GM23338 (cell line): ENCODE results near the gene PAXX. TPM values are rescaled to one million over a fixed set of nuclear protein-coding genes. Genes with fewer than 3 reads are reported as not detected.

Experiments
- ATAC-seq: fragments of 200-7000 bp; cut with Tn5 transposase; 3 replicates; pipeline ENCODE4 v1.9.1; 2020
- DNase-seq: peaks from one replicate; pipeline ENCODE4 v3.0.0-alpha.2; 2015; ENCODE audit warnings: low spot score
- H2AFZ ChIP-seq: fragments of 200-600 bp; sonication (generic); 2 replicates; pipeline ENCODE4 v1.8.0; 2016; ENCODE audit warnings: antibody characterized with exemption, mild to moderate bottlenecking, moderate library complexity
- H3F3A ChIP-seq: fragments of 200-600 bp; sonication (generic); replicated peaks from 2 replicates; pipeline ENCODE4 v1.8.0; 2017; ENCODE audit warnings: antibody characterized with exemption, mixed run types, low read depth
- H3K27ac ChIP-seq: fragments of 200-600 bp; sonication (generic); 2 replicates; pipeline ENCODE4 v1.6.1; 2016; ENCODE audit warnings: low read depth
- H3K27me3 ChIP-seq: fragments of 200-600 bp; sonication (generic); 2 replicates; pipeline ENCODE4 v1.8.0; 2016; ENCODE audit warnings: mild to moderate bottlenecking, mixed run types, moderate library complexity; ENCODE audit not compliant: insufficient read depth
- H3K36me3 ChIP-seq: fragments of 200-600 bp; sonication (generic); 2 replicates; pipeline ENCODE4 v1.8.0; 2016; ENCODE audit warnings: mild to moderate bottlenecking; ENCODE audit not compliant: insufficient read depth
- H3K4me1 ChIP-seq: fragments of 200-600 bp; sonication (generic); 2 replicates; pipeline ENCODE4 v1.8.0; 2016; ENCODE audit warnings: mild to moderate bottlenecking, moderate library complexity; ENCODE audit not compliant: insufficient read depth
- H3K4me2 ChIP-seq: fragments of 200-600 bp; sonication (generic); 2 replicates; pipeline ENCODE4 v1.7.1; 2017; ENCODE audit warnings: mixed run types
- H3K4me3 ChIP-seq: fragments of 200-600 bp; sonication (generic); 2 replicates; pipeline ENCODE4 v1.6.1; 2016; ENCODE audit warnings: mixed run types
- H3K79me2 ChIP-seq: fragments of 200-600 bp; sonication (generic); replicated peaks from 2 replicates; pipeline ENCODE4 v1.8.0; 2017; ENCODE audit warnings: mild to moderate bottlenecking; ENCODE audit not compliant: insufficient read depth
- H3K9me2 ChIP-seq: fragments of 200-600 bp; sonication (generic); 2 replicates; pipeline ENCODE4 v1.8.0; 2017; ENCODE audit not compliant: insufficient read depth
- H4K20me1 ChIP-seq: fragments of 200-600 bp; sonication (generic); replicated peaks from 2 replicates; pipeline ENCODE4 v1.8.0; 2017; ENCODE audit warnings: mild to moderate bottlenecking; ENCODE audit not compliant: insufficient read depth
- H3K27ac Mint-ChIP-seq: 2 replicates; pipeline ENCODE4 v1.8.0; 2020; ENCODE audit warnings: inconsistent platforms, mild to moderate bottlenecking, moderate library complexity, mixed read lengths
- H3K27me3 Mint-ChIP-seq: 3 replicates; pipeline ENCODE4 v1.8.0; 2022; ENCODE audit warnings: low read depth, mild to moderate bottlenecking, moderate library complexity, mixed read lengths, inconsistent platforms; ENCODE audit not compliant: insufficient read depth, poor library complexity
- H3K36me3 Mint-ChIP-seq: 3 replicates; pipeline ENCODE4 v1.8.0; 2021; ENCODE audit warnings: low read depth, mild to moderate bottlenecking, inconsistent platforms, moderate library complexity, mixed read lengths
- H3K4me1 Mint-ChIP-seq: 3 replicates; pipeline ENCODE4 v1.8.0; 2020; ENCODE audit warnings: mild to moderate bottlenecking, inconsistent platforms, mixed read lengths
- H3K4me3 Mint-ChIP-seq: 3 replicates; pipeline ENCODE4 v1.8.0; 2021; ENCODE audit warnings: moderate library complexity, mild to moderate bottlenecking, inconsistent platforms, mixed read lengths
- H3K9me3 Mint-ChIP-seq: 3 replicates; pipeline ENCODE4 v1.8.0; 2020; ENCODE audit warnings: moderate library complexity, mild to moderate bottlenecking, inconsistent platforms, mixed read lengths
- CREB1 ChIP-seq: fragments of 250-450 bp; sonication (Bioruptor Pico); IDR thresholded peaks from 2 replicates; pipeline ENCODE4 v1.5.0; 2020; ENCODE audit warnings: low read depth, mild to moderate bottlenecking, moderate library complexity
- EZH2 ChIP-seq: fragments of 200-600 bp; sonication (generic); IDR thresholded peaks from one replicate; pipeline ENCODE4 v1.8.0; 2017; ENCODE audit warnings: antibody characterized with exemption, mild to moderate bottlenecking, low read depth; ENCODE audit not compliant: unreplicated experiment
- EZH2phosphoT487 ChIP-seq: fragments of 200-600 bp; sonication (generic); IDR thresholded peaks from one replicate; pipeline ENCODE4 v1.8.1; 2018; ENCODE audit warnings: antibody characterized with exemption; ENCODE audit not compliant: unreplicated experiment
- JUNB ChIP-seq: IDR thresholded peaks from one replicate; pipeline ENCODE4 v1.6.1; 2016; ENCODE audit warnings: antibody characterized with exemption; ENCODE audit not compliant: unreplicated experiment
- NANOG ChIP-seq: IDR thresholded peaks from 2 replicates; pipeline ENCODE4 v1.6.1; 2016; ENCODE audit warnings: antibody characterized with exemption, borderline replicate concordance
- POLR2AphosphoS5 ChIP-seq: IDR thresholded peaks from 2 replicates; pipeline ENCODE4 v1.6.1; 2016; ENCODE audit warnings: antibody characterized with exemption, low read depth
- REST ChIP-seq: IDR thresholded peaks from one replicate; pipeline ENCODE4 v1.6.1; 2018; ENCODE audit warnings: antibody characterized with exemption; ENCODE audit not compliant: unreplicated experiment
- ZNF114 ChIP-seq: fragments of 250-450 bp; sonication (Bioruptor Pico); IDR thresholded peaks from 2 replicates; pipeline ENCODE4 v1.5.0; 2020; ENCODE audit warnings: mild to moderate bottlenecking, moderate library complexity
- ZNF331 ChIP-seq: fragments of 250-450 bp; sonication (Bioruptor Pico); IDR thresholded peaks from 2 replicates; pipeline ENCODE4 v1.5.0; 2020; ENCODE audit warnings: low read depth, mild to moderate bottlenecking, moderate library complexity
- polyA plus RNA-seq: library from polyadenylated mRNA; unstranded; fragments of >200 nt; fragmentation: Nextera tagmentation; extraction: Ambion mirVana; gene quantifications from 2 replicates; pipeline ENCODE4 v1.2.1, GENCODE V29; 2016
- total RNA-seq: library from RNA; depleted of rRNA; stranded (reverse); fragments of >200 nt; shearing (Covaris generic); gene quantifications from 2 replicates; pipeline ENCODE4 v1.2.3, GENCODE V29; 2014
- TF ChIP-seq, protein P1 (sequence below), 2 experiments: fragments of 200-600 bp in 1 of 2; sonication (generic) in 1 of 2; conservative IDR thresholded peaks; 2 replicates each; pipeline versions ENCODE4 v1.5.1 to v1.6.1; 2016 to 2017; ENCODE audit warnings: antibody characterized with exemption in 2 of 2, low read depth in 2 of 2, mild to moderate bottlenecking in 2 of 2, moderate library complexity in 1 of 2
- TF ChIP-seq, protein P2 (sequence below): IDR thresholded peaks from 2 replicates; pipeline ENCODE4 v1.6.1; 2016; ENCODE audit warnings: antibody characterized with exemption

The PAXX gene
- total and polyA plus RNA-seq, 2 experiments from 2014 or later: 71.5 to 86.0 TPM

DNA sequence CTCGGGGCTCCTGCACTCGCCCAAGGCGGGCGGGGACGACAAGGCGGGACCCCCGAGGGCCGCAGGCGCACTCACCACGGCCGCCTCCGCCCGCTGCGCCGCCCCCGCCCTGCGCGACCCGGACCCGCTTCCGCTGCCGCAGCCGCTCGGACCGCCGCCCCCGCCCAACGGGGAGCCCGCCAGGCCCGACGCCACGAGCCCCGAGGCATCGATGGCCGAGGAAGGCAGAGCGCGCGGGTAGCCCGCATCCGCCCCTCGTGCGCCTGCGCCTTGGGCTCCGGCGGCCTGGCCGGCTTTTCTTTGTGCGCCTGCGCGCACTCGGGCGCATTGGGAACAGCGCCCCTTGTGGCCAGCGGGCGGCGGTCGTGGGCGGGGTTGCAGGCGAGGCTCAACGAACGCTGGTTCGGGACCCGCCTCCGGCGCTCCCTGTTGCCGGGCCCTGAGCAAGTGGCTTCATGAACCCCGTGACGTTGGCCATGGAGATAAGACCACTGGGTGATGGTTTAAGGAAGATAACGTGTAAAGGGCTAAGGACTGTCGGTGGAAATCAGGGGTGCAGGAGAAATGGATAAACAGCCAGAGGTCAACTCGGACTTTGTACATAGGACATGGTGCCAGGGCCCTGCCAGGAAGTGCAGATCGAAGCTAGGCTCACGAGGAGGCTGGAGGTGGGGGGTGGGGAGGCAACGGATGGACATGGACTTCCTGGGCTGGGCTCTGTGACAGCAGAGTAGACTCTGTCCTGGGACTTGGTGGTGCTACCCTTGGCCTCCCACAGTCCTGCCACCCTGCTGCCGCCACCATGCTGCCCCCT, 47.5 kb upstream of the PAXX start, which contains the start of the genes C8G and FBXW5:
Gene C8G (plus strand): TSS at position 725 of the 814 bp plus-strand sequence. CDS start 78 bp downstream, at position 803.
Gene FBXW5 (minus strand): TSS at position 220 of the 814 bp plus-strand sequence. CDS start 655 bp downstream, outside the sequence.
- TF ChIP-seq, protein P1, sequence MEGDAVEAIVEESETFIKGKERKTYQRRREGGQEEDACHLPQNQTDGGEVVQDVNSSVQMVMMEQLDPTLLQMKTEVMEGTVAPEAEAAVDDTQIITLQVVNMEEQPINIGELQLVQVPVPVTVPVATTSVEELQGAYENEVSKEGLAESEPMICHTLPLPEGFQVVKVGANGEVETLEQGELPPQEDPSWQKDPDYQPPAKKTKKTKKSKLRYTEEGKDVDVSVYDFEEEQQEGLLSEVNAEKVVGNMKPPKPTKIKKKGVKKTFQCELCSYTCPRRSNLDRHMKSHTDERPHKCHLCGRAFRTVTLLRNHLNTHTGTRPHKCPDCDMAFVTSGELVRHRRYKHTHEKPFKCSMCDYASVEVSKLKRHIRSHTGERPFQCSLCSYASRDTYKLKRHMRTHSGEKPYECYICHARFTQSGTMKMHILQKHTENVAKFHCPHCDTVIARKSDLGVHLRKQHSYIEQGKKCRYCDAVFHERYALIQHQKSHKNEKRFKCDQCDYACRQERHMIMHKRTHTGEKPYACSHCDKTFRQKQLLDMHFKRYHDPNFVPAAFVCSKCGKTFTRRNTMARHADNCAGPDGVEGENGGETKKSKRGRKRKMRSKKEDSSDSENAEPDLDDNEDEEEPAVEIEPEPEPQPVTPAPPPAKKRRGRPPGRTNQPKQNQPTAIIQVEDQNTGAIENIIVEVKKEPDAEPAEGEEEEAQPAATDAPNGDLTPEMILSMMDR (conservative IDR thresholded peaks at IDR 0.05; ENCODE audit: low read depth in 2 of 2): peak; percentile 77 to 91
- no peak for TF ChIP-seq JUNB
- TF ChIP-seq CREB1 (CRISPR knock-in tag): peak; percentile 39; the same call in 1 of the 2 replicates
- TF ChIP-seq, protein P2, sequence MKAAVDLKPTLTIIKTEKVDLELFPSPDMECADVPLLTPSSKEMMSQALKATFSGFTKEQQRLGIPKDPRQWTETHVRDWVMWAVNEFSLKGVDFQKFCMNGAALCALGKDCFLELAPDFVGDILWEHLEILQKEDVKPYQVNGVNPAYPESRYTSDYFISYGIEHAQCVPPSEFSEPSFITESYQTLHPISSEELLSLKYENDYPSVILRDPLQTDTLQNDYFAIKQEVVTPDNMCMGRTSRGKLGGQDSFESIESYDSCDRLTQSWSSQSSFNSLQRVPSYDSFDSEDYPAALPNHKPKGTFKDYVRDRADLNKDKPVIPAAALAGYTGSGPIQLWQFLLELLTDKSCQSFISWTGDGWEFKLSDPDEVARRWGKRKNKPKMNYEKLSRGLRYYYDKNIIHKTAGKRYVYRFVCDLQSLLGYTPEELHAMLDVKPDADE: peak; percentile 68
- no peak for TF ChIP-seq EZH2phosphoT487
- peak; percentile 59 for TF ChIP-seq POLR2AphosphoS5
- Mint-ChIP-seq H3K27me3 (peaks cover 7% of the 10 kb centered on the region), H3K27ac (peak within 1 kb of the TSS; percentile 81; the same call in 1 of the 2 replicates), H3K9me3 (no peaks in the 10 kb centered on the region), H3K36me3 (peaks cover 15% of the 10 kb centered on the region; the same call in 2 of the 3 replicates), H3K4me3 (peak within 1 kb of the TSS; percentile 75), H3K4me1 (peaks cover 8% of the 10 kb centered on the region)
- 0 out of 2 replicates have a peak, but pooled peaks cover 5% of the 10 kb centered on the region for H3K79me2 ChIP-seq
- peak; percentile 31 for ATAC-seq
- DNase-seq: peak; percentile 97
- H3K36me3 ChIP-seq: no peaks in the 10 kb centered on the region
- H2AFZ ChIP-seq: 0 out of 2 replicates have a peak within 1 kb of the TSS, but pooled peaks have one; percentile 81
- H3K9me2 ChIP-seq: no peaks in the 10 kb centered on the region
- peaks cover 9% of the 10 kb centered on the region for H3K4me1 ChIP-seq
- no peaks in the 10 kb centered on the region for H3K27me3 ChIP-seq
- no peaks in the 10 kb centered on the region for H4K20me1 ChIP-seq
- no peak within 1 kb of the TSS for H3K27ac ChIP-seq
- H3F3A ChIP-seq: no peaks in the 10 kb centered on the region; the same call in 1 of the 2 replicates
- peak within 1 kb of the TSS; percentile 88 for H3K4me3 ChIP-seq
- H3K4me2 ChIP-seq: peak within 1 kb of the TSS; percentile 84

DNA sequence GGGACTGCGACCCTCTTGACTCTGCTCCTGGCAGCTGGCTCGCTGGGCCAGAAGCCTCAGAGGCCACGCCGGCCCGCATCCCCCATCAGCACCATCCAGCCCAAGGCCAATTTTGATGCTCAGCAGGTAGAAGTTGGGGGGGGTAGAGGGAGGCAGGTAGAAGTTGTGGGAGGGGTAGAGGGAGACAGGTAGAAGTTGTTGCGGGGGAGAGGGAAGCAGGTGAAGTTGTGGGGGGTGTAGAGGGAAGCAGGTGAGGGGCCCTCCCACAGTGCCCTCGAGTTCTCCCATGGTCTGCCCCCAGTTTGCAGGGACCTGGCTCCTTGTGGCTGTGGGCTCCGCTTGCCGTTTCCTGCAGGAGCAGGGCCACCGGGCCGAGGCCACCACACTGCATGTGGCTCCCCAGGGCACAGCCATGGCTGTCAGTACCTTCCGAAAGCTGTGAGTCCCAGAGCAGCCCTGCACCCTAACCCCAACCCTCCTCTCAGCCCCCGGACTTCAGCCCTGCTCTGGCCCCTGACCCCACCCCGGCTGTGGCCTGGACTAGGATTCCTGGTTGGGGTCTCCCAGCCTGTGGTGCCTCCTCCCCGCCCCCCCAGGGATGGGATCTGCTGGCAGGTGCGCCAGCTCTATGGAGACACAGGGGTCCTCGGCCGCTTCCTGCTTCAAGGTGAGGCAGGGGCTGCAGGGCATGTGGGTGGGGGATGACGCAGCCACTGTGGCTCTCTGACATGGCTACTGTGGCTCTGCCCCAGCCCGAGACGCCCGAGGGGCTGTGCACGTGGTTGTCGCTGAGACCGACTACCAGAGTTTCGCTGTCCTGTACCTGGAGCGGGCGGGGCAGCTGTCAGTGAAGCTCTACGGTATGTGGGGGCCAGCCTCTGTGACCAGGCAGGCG, 46.6 kb upstream of the PAXX start:
- Histone ChIP-seq H3K27me3 (no peaks in the 10 kb centered on the region), H2AFZ (no peak overlapping the region), H3K79me2 (0 out of 2 replicates have a peak, but pooled peaks cover 5% of the 10 kb centered on the region), H3K4me2 (0 out of 2 replicates have a peak overlapping the region, but pooled peaks have one; percentile 51), H4K20me1 (no peaks in the 10 kb centered on the region), H3F3A (no peaks in the 10 kb centered on the region; the same call in 1 of the 2 replicates), H3K4me1 (peaks cover 9% of the 10 kb centered on the region), H3K27ac (no peak overlapping the region), H3K9me2 (no peaks in the 10 kb centered on the region), H3K36me3 (no peaks in the 10 kb centered on the region), H3K4me3 (no peak overlapping the region)
- Mint-ChIP-seq H3K9me3 (no peaks in the 10 kb centered on the region), H3K27me3 (peaks cover 9% of the 10 kb centered on the region), H3K4me3 (no peak overlapping the region), H3K27ac (no peak overlapping the region), H3K36me3 (peaks cover 10% of the 10 kb centered on the region; the same call in 2 of the 3 replicates), H3K4me1 (peaks cover 8% of the 10 kb centered on the region)
- DNase-seq (no peak), ATAC-seq (no peak)
- no peak for TF ChIP-seq CREB1 (CRISPR knock-in tag)
- TF ChIP-seq, protein P2: no peak
- TF ChIP-seq EZH2phosphoT487: no peak
- no peak for TF ChIP-seq NANOG
- TF ChIP-seq JUNB: no peak
- TF ChIP-seq ZNF331 (CRISPR knock-in tag): no peak
- no peak for TF ChIP-seq REST
- TF ChIP-seq POLR2AphosphoS5: no peak
- TF ChIP-seq EZH2: no peak
- TF ChIP-seq ZNF114 (CRISPR knock-in tag): no peak
